Ammon's horn (tissue), 1 donor: ENCODE data around the gene NAP1L1.
"Not testable (repeated sequence)": the region's sequence is repeated elsewhere in the genome, so short reads cannot be mapped to it uniquely, and the experiment has no call there.

Experiments
- DNase-seq: peaks from one replicate; pipeline ENCODE4 v3.0.0-alpha.2; 2016; ENCODE audit warnings: low spot score

Gene NAP1L1

GRCh38 chr12:75990189-75990912, 94.1 kb downstream of the NAP1L1 start:
- no peak for DNase-seq

- DNase-seq, result not testable (repeated sequence)
These were observed 96.8 kb downstream of the NAP1L1 start for GRCh38 chr12:75987709-75988108.
